CD14-positive monocyte (primary cell): ENCODE results near the gene EGR2. TPM values are rescaled to one million over a fixed set of nuclear protein-coding genes. Genes with fewer than 3 reads are reported as not detected.

ENCODE experiments used
- DNase-seq, 3 donors: peaks; one replicate each; pipeline ENCODE4 v3.0.0-alpha.2; 2011 to 2022
- H2AFZ ChIP-seq: 2 replicates; pipeline ENCODE4 v1.6.0; 2012; ENCODE audit warnings: mild to moderate bottlenecking, low read depth, low read length, inconsistent platforms; ENCODE audit not compliant: insufficient read depth, poor library complexity, severe bottlenecking
- H3K27ac ChIP-seq, 2 donors: 1 replicate in 1 of 2; 2 replicates in 1 of 2; pipeline ENCODE4 v1.5.1; 2012 to 2013; ENCODE audit warnings: low read length in 2 of 2, control low read depth in 1 of 2, inconsistent platforms in 1 of 2, low read depth in 1 of 2, mild to moderate bottlenecking in 1 of 2
- H3K27me3 ChIP-seq, 2 donors: one replicate each; pipeline versions ENCODE4 v1.6.0 to v1.6.1; 2011 to 2013; ENCODE audit warnings: low read length in 2 of 2; ENCODE audit not compliant: control insufficient read depth in 2 of 2, insufficient read depth in 2 of 2
- H3K36me3 ChIP-seq, 2 donors: replicated peaks in 1 of 2; 1 replicate in 1 of 2; 2 replicates in 1 of 2; pipeline versions ENCODE4 v1.5.1 to v1.6.1; 2012 to 2013; ENCODE audit warnings: low read length in 2 of 2, control low read depth in 1 of 2, inconsistent platforms in 1 of 2, mild to moderate bottlenecking in 1 of 2; ENCODE audit not compliant: insufficient read depth in 2 of 2, control insufficient read depth in 1 of 2
- H3K4me1 ChIP-seq, 2 donors: 1 replicate in 1 of 2; 2 replicates in 1 of 2; pipeline versions ENCODE4 v1.5.1 to v1.6.1; 2012 to 2013; ENCODE audit warnings: low read length in 2 of 2, control low read depth in 1 of 2, inconsistent platforms in 1 of 2, mild to moderate bottlenecking in 1 of 2, moderate library complexity in 1 of 2; ENCODE audit not compliant: insufficient read depth in 2 of 2, control insufficient read depth in 1 of 2
- H3K4me2 ChIP-seq: replicated peaks from 2 replicates; pipeline ENCODE3; 2012; ENCODE audit warnings: low read length, moderate library complexity, mild to moderate bottlenecking; ENCODE audit not compliant: poor library complexity, severe bottlenecking; ENCODE audit errors: extremely low read depth
- H3K4me3 ChIP-seq, 3 experiments: fragments of 200-600 bp in 1 of 3; sonication (generic) in 1 of 3; replicated peaks in 1 of 3; 1 replicate in 2 of 3; 2 replicates in 1 of 3; pipeline ENCODE4 v1.5.1; 2011 to 2013; ENCODE audit warnings: low read length in 3 of 3, mild to moderate bottlenecking in 3 of 3, control low read depth in 2 of 3, low read depth in 2 of 3, inconsistent platforms in 1 of 3, moderate library complexity in 1 of 3
- H3K79me2 ChIP-seq: 2 replicates; pipeline ENCODE4 v1.6.0; 2012; ENCODE audit warnings: mild to moderate bottlenecking, control low read depth, inconsistent platforms, low read length, moderate library complexity; ENCODE audit not compliant: insufficient read depth
- H3K9ac ChIP-seq: 2 replicates; pipeline ENCODE4 v1.6.0; 2017; ENCODE audit warnings: low read length, mild to moderate bottlenecking; ENCODE audit not compliant: insufficient read depth, poor library complexity, severe bottlenecking
- H3K9me3 ChIP-seq, 2 donors: replicated peaks in 1 of 2; 1 replicate in 1 of 2; 2 replicates in 1 of 2; pipeline versions ENCODE4 v1.5.1 to v1.6.1; 2012 to 2013; ENCODE audit warnings: low read length in 2 of 2, control low read depth in 1 of 2; ENCODE audit not compliant: control insufficient read depth in 1 of 2, insufficient read depth in 1 of 2
- H4K20me1 ChIP-seq: 2 replicates; pipeline ENCODE4 v1.6.0; 2012; ENCODE audit warnings: mild to moderate bottlenecking, low read length, control low read depth, moderate library complexity; ENCODE audit not compliant: insufficient read depth
- H3K27ac Mint-ChIP-seq, 7 donors: one replicate each; pipeline ENCODE4 v1.8.0; 2020; ENCODE audit warnings: mild to moderate bottlenecking in 7 of 7, mixed read lengths in 7 of 7, moderate library complexity in 6 of 7, inconsistent platforms in 2 of 7
- H3K27me3 Mint-ChIP-seq, 3 donors: one replicate each; pipeline ENCODE4 v1.8.0; 2021 to 2022; ENCODE audit warnings: low read depth in 3 of 3, mild to moderate bottlenecking in 3 of 3, mixed read lengths in 3 of 3, moderate library complexity in 3 of 3, inconsistent platforms in 1 of 3
- H3K36me3 Mint-ChIP-seq, 2 donors: one replicate each; pipeline ENCODE4 v1.8.0; 2020; ENCODE audit warnings: mixed read lengths in 2 of 2, inconsistent platforms in 1 of 2, mild to moderate bottlenecking in 1 of 2
- H3K4me1 Mint-ChIP-seq: one replicate; pipeline ENCODE4 v1.8.0; 2020; ENCODE audit warnings: mild to moderate bottlenecking, mixed read lengths
- H3K4me3 Mint-ChIP-seq, 2 donors: one replicate each; pipeline ENCODE4 v1.8.0; 2020; ENCODE audit warnings: mild to moderate bottlenecking in 2 of 2, mixed read lengths in 2 of 2, moderate library complexity in 1 of 2
- H3K9me3 Mint-ChIP-seq, 7 donors: one replicate each; pipeline ENCODE4 v1.8.0; 2020 to 2022; ENCODE audit warnings: mixed read lengths in 7 of 7, mild to moderate bottlenecking in 6 of 7, moderate library complexity in 6 of 7, inconsistent platforms in 2 of 7
- CTCF ChIP-seq: fragments of 200-600 bp; IDR thresholded peaks from one replicate; pipeline ENCODE4 v1.8.0; 2022; ENCODE audit warnings: antibody characterized with exemption, mild to moderate bottlenecking
- WGBS: methylation state at CpG from one replicate; pipeline ENCODE4 v1.1.5; 2013; ENCODE audit warnings: missing lambda C conversion rate; ENCODE audit not compliant: insufficient coverage; 5-methylcytosine and 5-hydroxymethylcytosine counted together
- intact Hi-C, 2 donors: fragments of 100-400 bp; cut with micrococcal nuclease; formaldehyde crosslinking; loops; one replicate each; pipeline versions ENCODE4 v1.15.0 to v1.15.1; 2023
- polyA plus RNA-seq, 3 donors: library from polyadenylated mRNA; depleted of rRNA in 1 of 3; unstranded in 2 of 3; stranded (reverse) in 1 of 3; fragments of 300-500 nt in 2 of 3; fragments of >200 nt in 1 of 3; fragmentation: Illumina TruSeq in 2 of 3; gene quantifications; 1 replicate in 2 of 3; 2 replicates in 1 of 3; pipeline ENCODE4 v1.2.3, GENCODE V29; 2012 to 2021

EGR2 gene
- polyA plus RNA-seq, 3 donors, result 9.9 to 54.9 (median 10.3) TPM

DNA sequence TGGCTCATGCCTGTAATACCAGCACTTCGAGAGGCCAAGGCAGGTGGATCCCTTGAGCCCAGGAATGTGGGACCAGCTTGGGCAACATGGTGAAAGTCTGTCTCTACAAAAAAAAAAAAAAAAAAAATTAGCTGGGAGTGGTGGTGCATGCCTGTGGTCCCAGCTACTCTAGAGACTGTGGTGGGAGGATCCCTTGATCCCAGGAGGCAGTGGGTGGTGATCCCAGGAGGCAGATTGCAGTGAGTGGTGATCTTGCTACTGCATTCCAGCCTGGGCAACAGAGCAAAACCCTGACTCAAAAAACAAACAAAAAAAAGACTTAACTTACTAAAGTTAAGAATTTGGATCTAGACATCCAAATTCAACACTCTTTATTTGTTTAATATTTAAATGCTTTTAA, 21.9 kb downstream of the EGR2 start:
- peaks cover 18 to 26% (median 18%) of the 10 kb centered on the region in 3 donors for H3K27me3 Mint-ChIP-seq
- no peak for TF ChIP-seq CTCF
- intact Hi-C loops, result loop anchor here in 1 of 2 donors (10.0 kb wide), 1 partner anchor 100 kb away; no protein-coding TSS in a partner anchor
- no peak overlapping the region for H2AFZ ChIP-seq
- H3K9me3 Mint-ChIP-seq, result peaks cover 0 to 2% (median 0%) of the 10 kb centered on the region in 7 donors
- H3K27me3 ChIP-seq, result peaks cover 31 to 32% of the 10 kb centered on the region in 2 donors
- no peak overlapping the region for H3K4me3 Mint-ChIP-seq
- H3K79me2 ChIP-seq, result no peaks in the 10 kb centered on the region
- H3K36me3 ChIP-seq, result no peaks in the 10 kb centered on the region
- H3K27ac ChIP-seq, result no peak overlapping the region
- H3K4me1 ChIP-seq, result no peaks in the 10 kb centered on the region
- no peaks in the 10 kb centered on the region for H4K20me1 ChIP-seq
- H3K4me3 ChIP-seq, result no peak overlapping the region
- H3K9ac ChIP-seq, result no peak overlapping the region
- no peaks in the 10 kb centered on the region for H3K9me3 ChIP-seq
- H3K4me2 ChIP-seq, result no peak overlapping the region
- H3K4me1 Mint-ChIP-seq, result no peaks in the 10 kb centered on the region
- DNase-seq, result no peak
- H3K36me3 Mint-ChIP-seq, result no peaks in the 10 kb centered on the region
- no peak overlapping the region for H3K27ac Mint-ChIP-seq
- no CpG with 5 or more reads among the region's 1 CpG for WGBS

DNA sequence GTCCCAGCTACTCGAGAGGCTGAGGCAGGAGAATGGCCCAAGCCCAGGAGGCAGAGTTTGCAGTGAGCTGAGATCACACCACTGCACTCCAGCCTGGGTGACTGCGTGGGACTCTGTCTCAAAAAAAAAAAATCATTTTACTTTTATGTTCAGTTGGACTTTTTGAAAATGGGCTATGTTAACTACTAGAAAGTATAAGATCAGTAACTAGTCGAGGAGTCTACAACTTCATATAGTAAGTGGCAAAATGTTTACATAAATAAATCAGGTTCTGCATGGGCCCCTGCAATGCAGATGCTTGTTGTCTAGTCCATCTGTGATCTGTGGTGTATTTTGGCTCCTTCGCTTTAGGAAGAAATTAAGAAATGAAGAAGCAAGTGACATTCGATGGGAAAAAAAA, 23.9 kb downstream of the EGR2 start:
- H3K9me3 Mint-ChIP-seq, result peaks cover 0 to 3% (median under 1%) of the 10 kb centered on the region in 7 donors
- Histone ChIP-seq H3K27ac (no peak overlapping the region), H4K20me1 (no peaks in the 10 kb centered on the region), H3K4me1 (no peaks in the 10 kb centered on the region), H3K4me2 (no peak overlapping the region), H3K27me3 (peaks cover 17 to 18% of the 10 kb centered on the region in 2 donors), H3K4me3 (no peak overlapping the region), H3K79me2 (no peaks in the 10 kb centered on the region), H2AFZ (no peak overlapping the region), H3K9me3 (no peaks in the 10 kb centered on the region), H3K9ac (no peak overlapping the region), H3K36me3 (no peaks in the 10 kb centered on the region)
- H3K27ac Mint-ChIP-seq, result no peak overlapping the region
- TF ChIP-seq CTCF, result no peak
- DNase-seq, result no peak
- intact Hi-C loops, result loop anchor here in 1 of 2 donors (10.0 kb wide), 1 partner anchor 97 kb away; no protein-coding TSS in a partner anchor
- peaks cover 11 to 20% (median 14%) of the 10 kb centered on the region in 3 donors for H3K27me3 Mint-ChIP-seq
- 100% methylated on average over 1 of the region's 5 CpGs for WGBS
- H3K36me3 Mint-ChIP-seq, result no peaks in the 10 kb centered on the region
- no peaks in the 10 kb centered on the region for H3K4me1 Mint-ChIP-seq
- H3K4me3 Mint-ChIP-seq, result no peak overlapping the region
